DOHH2 (cell line): Measurements from ENCODE around the gene NNAT.
"Not testable (repeated sequence)": the region's sequence is repeated elsewhere in the genome, so short reads cannot be mapped to it uniquely, and the experiment has no call there.

ENCODE experiments used
- H3F3A ChIP-seq: fragments of 200-600 bp; sonication (generic), shearing (Covaris generic); 2 replicates; pipeline ENCODE4 v1.6.0; 2016; ENCODE audit warnings: antibody characterized with exemption, mild to moderate bottlenecking; ENCODE audit not compliant: control insufficient read depth, insufficient read depth
- H3K27ac ChIP-seq: fragments of 200-600 bp; sonication (generic); 2 replicates; pipeline ENCODE4 v1.5.1; 2014; ENCODE audit warnings: low read depth, mild to moderate bottlenecking, low read length, moderate library complexity
- H3K27me3 ChIP-seq: fragments of 200-600 bp; sonication (generic); 2 replicates; pipeline ENCODE4 v1.6.1; 2014; ENCODE audit warnings: mild to moderate bottlenecking, low read length, mixed read lengths; ENCODE audit not compliant: control insufficient read depth
- H3K36me3 ChIP-seq: fragments of 200-600 bp; sonication (generic); 2 replicates; pipeline ENCODE4 v1.6.1; 2014; ENCODE audit warnings: mild to moderate bottlenecking, low read length, moderate library complexity, mixed read lengths; ENCODE audit not compliant: control insufficient read depth
- H3K4me1 ChIP-seq: fragments of 200-600 bp; sonication (generic); 2 replicates; pipeline ENCODE4 v1.6.1; 2014; ENCODE audit warnings: mild to moderate bottlenecking, low read length, mixed read lengths; ENCODE audit not compliant: control insufficient read depth
- H3K4me2 ChIP-seq: fragments of 200-600 bp; sonication (generic); 2 replicates; pipeline ENCODE4 v1.6.0; 2014; ENCODE audit warnings: mild to moderate bottlenecking, low read length, moderate library complexity
- H3K4me3 ChIP-seq: fragments of 200-600 bp; sonication (generic); 2 replicates; pipeline ENCODE4 v1.5.1; 2014; ENCODE audit warnings: mild to moderate bottlenecking, low read length, mixed read lengths
- H3K79me2 ChIP-seq: fragments of 200-600 bp; sonication (generic); 2 replicates; pipeline ENCODE4 v1.6.1; 2014; ENCODE audit warnings: mild to moderate bottlenecking, low read length, mixed read lengths; ENCODE audit not compliant: control insufficient read depth
- H3K9me2 ChIP-seq: fragments of 200-600 bp; sonication (generic); replicated peaks from 2 replicates; pipeline ENCODE4 v1.6.1; 2014; ENCODE audit warnings: mild to moderate bottlenecking, low read length, mixed read lengths; ENCODE audit not compliant: control insufficient read depth
- H3K9me3 ChIP-seq: fragments of 200-600 bp; sonication (generic); 2 replicates; pipeline ENCODE4 v1.6.1; 2014; ENCODE audit warnings: antibody characterized with exemption, low read length, mixed read lengths; ENCODE audit not compliant: control insufficient read depth, insufficient read depth
- H4K20me1 ChIP-seq: fragments of 200-600 bp; sonication (generic); 2 replicates; pipeline ENCODE4 v1.6.0; 2014; ENCODE audit warnings: low read depth, mild to moderate bottlenecking, antibody characterized with exemption, low read length, moderate library complexity; ENCODE audit not compliant: control insufficient read depth, insufficient read depth
- EZH2phosphoT487 ChIP-seq: fragments of 200-600 bp; sonication (generic); IDR thresholded peaks from 2 replicates; pipeline ENCODE4 v1.6.1; 2017; ENCODE audit warnings: borderline replicate concordance, mild to moderate bottlenecking, antibody characterized with exemption, low read length, moderate library complexity, mixed read lengths
- TF ChIP-seq, protein P1 (sequence below): fragments of 200-600 bp; sonication (generic); IDR thresholded peaks from one replicate; pipeline ENCODE4 v1.5.1; 2014; ENCODE audit warnings: antibody characterized with exemption, mild to moderate bottlenecking, low read depth, low read length; ENCODE audit not compliant: poor library complexity, severe bottlenecking

NNAT gene

DNA sequence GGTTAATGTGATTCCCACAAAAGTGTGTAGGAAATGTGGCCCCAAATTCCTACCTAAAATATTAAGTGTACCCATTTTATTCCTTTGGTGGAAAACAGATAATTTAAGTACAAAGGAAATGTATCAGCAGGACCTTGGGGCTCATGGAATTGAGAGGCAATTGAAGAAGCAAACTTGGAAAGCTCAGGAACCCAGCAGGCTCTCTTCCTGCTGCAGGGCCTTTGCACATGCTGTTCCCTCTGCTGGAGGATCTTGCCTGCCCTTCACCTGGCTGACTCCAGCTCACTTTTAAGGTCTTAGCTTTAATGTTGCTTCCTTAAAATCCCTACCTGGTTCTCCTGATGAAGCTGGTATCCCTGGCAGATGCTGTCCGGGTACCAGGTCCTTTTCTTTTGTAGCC, 16.5 kb downstream of the NNAT start:
- no peaks in the 10 kb centered on the region for H3K9me3 ChIP-seq

DNA sequence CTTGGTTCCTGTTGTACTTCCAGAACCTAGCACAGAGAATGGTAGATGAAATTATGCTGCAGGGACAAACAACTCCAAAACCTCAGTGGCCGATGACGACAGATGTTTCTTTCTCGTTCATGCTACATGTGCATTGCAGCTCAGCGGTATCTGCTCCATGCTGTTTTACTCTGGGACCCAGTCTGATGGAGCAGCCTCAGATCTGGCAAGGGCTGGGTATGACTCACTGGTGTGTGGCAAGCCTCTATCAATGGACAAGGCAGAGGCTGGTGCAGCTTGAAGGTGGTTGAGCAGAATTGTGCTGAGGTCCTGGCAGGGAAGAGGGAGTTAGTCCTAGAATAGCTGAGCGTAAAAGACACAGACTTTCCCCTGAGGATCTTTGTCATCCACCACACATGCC, 17.0 kb downstream of the NNAT start:
- Histone ChIP-seq H3F3A (no peaks in the 10 kb centered on the region), H3K9me2 (no peaks in the 10 kb centered on the region), H3K9me3 (no peaks in the 10 kb centered on the region), H3K4me1 (peaks cover 4% of the 10 kb centered on the region), H3K4me2 (no peak overlapping the region), H3K4me3 (no peak overlapping the region), H3K27ac (no peak overlapping the region), H3K27me3 (peaks cover 19% of the 10 kb centered on the region), H3K79me2 (no peaks in the 10 kb centered on the region), H4K20me1 (no peaks in the 10 kb centered on the region), H3K36me3 (no peaks in the 10 kb centered on the region)
- no peak for TF ChIP-seq EZH2phosphoT487

More for the DNA sequence above, 16.5 kb downstream of the NNAT start:
- Histone ChIP-seq H3K9me2 (no peaks in the 10 kb centered on the region), H3F3A (no peaks in the 10 kb centered on the region), H3K36me3 (no peaks in the 10 kb centered on the region), H3K79me2 (no peaks in the 10 kb centered on the region), H3K4me2 (no peak overlapping the region), H3K4me3 (no peak overlapping the region), H4K20me1 (no peaks in the 10 kb centered on the region), H3K27ac (no peak overlapping the region), H3K4me1 (peaks cover 4% of the 10 kb centered on the region), H3K27me3 (peaks cover 19% of the 10 kb centered on the region)
- TF ChIP-seq, protein P1, sequence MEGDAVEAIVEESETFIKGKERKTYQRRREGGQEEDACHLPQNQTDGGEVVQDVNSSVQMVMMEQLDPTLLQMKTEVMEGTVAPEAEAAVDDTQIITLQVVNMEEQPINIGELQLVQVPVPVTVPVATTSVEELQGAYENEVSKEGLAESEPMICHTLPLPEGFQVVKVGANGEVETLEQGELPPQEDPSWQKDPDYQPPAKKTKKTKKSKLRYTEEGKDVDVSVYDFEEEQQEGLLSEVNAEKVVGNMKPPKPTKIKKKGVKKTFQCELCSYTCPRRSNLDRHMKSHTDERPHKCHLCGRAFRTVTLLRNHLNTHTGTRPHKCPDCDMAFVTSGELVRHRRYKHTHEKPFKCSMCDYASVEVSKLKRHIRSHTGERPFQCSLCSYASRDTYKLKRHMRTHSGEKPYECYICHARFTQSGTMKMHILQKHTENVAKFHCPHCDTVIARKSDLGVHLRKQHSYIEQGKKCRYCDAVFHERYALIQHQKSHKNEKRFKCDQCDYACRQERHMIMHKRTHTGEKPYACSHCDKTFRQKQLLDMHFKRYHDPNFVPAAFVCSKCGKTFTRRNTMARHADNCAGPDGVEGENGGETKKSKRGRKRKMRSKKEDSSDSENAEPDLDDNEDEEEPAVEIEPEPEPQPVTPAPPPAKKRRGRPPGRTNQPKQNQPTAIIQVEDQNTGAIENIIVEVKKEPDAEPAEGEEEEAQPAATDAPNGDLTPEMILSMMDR = no peak
- no peak for TF ChIP-seq EZH2phosphoT487

DNA sequence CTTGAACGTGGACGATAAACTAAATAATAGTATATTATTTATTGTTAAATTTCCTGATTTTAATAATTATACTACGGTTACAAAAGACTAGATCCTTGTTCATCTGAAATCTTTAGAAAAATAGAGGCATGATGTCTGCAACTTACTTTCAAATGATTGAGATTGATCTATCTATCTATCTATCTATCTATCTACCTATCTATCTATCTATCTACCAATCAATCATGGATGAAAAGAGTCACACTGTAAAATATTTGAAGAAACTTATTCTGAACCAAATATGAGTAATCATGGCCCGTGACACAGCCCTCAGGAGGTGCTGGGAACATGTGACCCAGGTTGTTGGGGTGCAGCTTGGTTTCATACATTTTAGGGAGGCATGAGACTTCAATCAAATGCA, 18.4 kb downstream of the NNAT start:
- Histone ChIP-seq H3K4me3 (no peak overlapping the region), H3K27me3 (peaks cover 19% of the 10 kb centered on the region), H3K9me3 (no peaks in the 10 kb centered on the region), H3K4me2 (no peak overlapping the region), H3K36me3 (no peaks in the 10 kb centered on the region), H3K4me1 (peaks cover 4% of the 10 kb centered on the region), H3F3A (no peaks in the 10 kb centered on the region), H3K27ac (no peak overlapping the region), H3K9me2 (no peaks in the 10 kb centered on the region), H4K20me1 (no peaks in the 10 kb centered on the region), H3K79me2 (no peaks in the 10 kb centered on the region)
- TF ChIP-seq EZH2phosphoT487 = no peak
- TF ChIP-seq, protein P1 = no peak

DNA sequence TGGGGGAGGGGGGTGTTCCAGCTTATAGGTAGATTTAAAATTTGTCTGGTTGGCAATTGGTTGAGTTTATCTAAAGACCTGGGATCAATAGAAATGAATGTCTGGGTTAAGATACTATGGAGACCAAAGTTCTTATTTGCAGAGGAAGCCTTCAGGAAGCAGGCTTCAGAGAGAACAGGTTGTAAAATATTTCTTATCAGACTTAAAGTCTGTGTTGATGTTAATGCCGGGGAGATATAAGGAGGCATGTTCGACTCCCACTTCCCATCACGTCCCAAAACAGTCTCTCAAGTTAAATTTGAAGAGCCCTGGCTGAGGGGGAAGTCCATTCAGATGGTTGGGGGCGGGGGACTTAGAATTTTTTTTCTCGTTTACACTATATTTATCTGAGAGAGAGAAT, 19.0 kb downstream of the NNAT start:
- Histone ChIP-seq H3K27me3 (peaks cover 19% of the 10 kb centered on the region), H4K20me1 (no peaks in the 10 kb centered on the region), H3K27ac (no peak overlapping the region), H3K79me2 (no peaks in the 10 kb centered on the region), H3K4me3 (no peak overlapping the region), H3F3A (no peaks in the 10 kb centered on the region), H3K36me3 (no peaks in the 10 kb centered on the region), H3K4me2 (no peak overlapping the region), H3K4me1 (no peaks in the 10 kb centered on the region), H3K9me2 (no peaks in the 10 kb centered on the region), H3K9me3 (no peaks in the 10 kb centered on the region)
- TF ChIP-seq, protein P1 = no peak
- TF ChIP-seq EZH2phosphoT487 = no peak

DNA sequence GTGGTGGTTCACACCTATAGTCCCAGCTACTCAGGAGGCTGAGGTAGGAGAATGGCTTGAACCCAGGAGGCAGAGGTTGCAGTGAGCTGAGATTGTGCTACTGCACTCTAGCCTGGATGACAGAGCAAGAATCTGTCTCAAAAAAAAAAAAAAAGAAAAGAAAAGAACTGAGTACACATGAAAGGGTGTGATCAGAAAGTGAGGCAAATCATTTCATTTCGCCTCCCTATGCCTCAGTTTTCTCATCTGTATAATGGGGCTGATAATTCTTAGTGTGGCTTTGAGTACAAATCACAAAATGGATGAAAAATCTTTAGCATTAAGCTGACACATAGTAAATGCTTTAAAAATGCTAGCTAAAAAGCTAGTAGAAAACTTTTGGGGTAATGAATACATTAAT, 19.8 kb downstream of the NNAT start:
- H3K36me3 ChIP-seq, H3K4me2 ChIP-seq, H3K9me2 ChIP-seq, H3K27ac ChIP-seq, H3K79me2 ChIP-seq, H3K4me1 ChIP-seq, H3K9me3 ChIP-seq, H4K20me1 ChIP-seq, H3F3A ChIP-seq, H3K4me3 ChIP-seq: not testable (repeated sequence)
- H3K27me3 ChIP-seq = peaks cover 19% of the 10 kb centered on the region
